GM21360 (cell line): ENCODE results near the gene ULK3.
A peak's percentile ranks its signal among the peaks of the same experiment; 100 is the strongest.

ENCODE experiments used
- ATAC-seq: cut with Tn5 transposase; IDR thresholded peaks from one replicate; pipeline ENCODE4 v1.9.1; 2021; ENCODE audit warnings: mild to moderate bottlenecking, moderate library complexity; ENCODE audit not compliant: unreplicated experiment

ULK3 gene

DNA sequence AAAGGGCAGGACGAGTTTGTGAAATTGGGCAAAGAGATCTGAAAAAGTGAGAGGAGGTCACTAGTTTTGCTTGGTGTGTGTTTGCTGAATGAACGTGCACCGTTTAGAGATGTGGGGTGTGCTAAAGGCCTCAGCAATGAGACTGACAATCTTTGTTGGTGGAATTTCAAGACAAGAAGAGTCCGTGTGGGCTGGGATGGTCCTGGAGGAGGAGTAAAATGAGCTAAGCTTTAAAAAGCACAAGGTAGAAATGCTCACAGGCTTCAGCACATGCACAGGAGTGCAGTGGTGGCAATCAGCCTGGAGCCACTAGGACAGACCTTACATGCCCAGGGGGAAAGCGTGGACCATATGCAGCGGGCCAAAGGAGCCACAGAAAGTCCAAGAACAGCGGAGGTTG is 18.0 kb downstream of the ULK3 start:
- no peak for ATAC-seq

GRCh38 chr15:74823324-74823723 is 19.6 kb downstream of the ULK3 start:
- ATAC-seq, result no peak

- ATAC-seq, result no peak
Measured at GRCh38 chr15:74822233-74822632, 20.7 kb downstream of the ULK3 start.

- ATAC-seq, result no peak
Measured at GRCh38 chr15:74821790-74822158, 21.2 kb downstream of the ULK3 start.

DNA sequence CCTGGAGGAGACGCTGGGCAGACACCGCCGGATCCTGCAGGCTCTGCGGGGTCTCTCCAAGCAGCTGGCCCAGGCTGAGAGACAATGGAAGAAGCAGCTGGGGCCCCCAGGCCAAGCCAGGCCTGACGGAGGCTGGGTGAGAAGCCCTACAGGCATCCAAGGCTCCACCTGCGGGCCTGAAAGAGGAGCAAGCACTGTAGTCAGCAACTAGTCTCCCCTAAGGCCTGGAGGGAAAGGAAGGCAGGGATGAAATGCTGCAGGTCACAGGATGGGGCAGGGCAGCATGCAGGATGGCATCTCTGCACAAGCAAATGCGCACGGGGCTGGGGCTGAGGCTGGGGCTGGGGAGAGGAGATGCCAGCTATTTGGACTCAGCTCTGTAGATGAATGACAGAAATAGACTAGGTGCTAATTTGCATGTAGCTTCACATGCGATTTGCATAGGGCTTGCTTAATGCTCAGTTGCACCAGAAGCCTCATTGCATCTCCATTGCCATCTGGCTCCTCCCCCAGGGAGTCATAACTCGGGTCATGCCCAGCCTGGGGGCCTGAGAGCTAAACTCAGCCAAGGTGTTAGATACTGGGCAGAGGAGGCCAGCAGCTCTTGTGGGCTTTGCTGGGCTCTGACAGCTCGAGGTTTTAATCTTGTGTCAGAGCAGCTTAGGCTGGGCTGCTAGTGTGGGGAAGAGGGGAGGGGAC is 21.7 kb downstream of the ULK3 start:
- ATAC-seq, result peak; percentile 70

GRCh38 chr15:74820056-74820455 is 22.9 kb downstream of the ULK3 start:
- no peak for ATAC-seq

DNA sequence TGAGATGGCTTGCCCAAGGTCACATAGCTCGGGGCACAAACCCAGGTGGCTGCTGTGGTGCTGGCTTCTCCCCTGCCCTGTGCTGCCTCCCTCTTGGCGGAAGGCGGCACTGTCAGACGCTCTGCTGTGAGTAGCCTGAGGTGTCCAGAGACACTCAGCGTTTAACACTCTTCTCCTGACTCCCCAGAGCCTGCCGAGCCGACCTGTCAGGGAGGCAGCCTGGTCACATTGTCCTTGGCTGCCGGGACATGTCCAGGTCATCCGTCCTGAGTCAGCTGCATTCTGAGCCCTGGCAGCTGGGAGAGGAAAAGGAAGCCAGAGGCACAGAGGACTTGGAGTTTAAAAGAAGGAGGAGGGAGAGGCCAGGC is 25.6 kb downstream of the ULK3 start:
- ATAC-seq, result no peak

DNA sequence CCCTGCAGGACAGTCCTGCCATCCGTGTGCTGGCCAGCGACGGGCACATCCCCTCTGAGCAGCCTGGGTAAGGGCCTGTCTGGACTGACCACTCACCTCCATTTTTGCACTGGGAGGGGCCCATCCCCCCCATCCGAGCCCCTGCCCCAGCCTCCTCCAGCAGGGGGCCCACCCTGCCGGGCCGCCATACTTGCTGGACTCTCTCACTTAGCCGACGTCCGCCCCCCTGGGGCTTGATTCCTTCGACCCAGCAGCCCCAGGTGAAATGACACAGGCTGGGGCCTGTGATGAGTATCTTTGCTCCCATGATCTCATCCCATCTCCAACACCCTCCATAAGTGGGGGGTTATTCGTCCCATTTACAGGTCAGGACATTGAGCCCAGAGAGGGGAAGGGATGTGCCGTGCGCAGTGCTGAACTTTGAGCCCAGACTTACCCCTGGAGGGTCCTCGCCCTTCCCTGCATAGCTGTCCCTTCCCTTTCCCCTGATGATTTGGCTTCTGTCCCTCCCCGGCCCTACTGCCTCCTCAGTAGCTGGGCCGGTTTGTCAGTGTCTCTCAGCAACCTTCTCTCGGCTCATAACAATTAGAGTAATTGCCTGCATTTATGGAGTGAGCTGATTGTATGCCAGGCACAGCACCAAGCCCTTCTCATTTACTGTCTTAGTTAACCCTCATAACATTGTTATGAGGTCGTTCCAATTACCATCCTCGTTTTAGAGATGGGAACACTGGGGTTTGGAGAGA is 26.2 kb downstream of the ULK3 start:
- ATAC-seq, result no peak

DNA sequence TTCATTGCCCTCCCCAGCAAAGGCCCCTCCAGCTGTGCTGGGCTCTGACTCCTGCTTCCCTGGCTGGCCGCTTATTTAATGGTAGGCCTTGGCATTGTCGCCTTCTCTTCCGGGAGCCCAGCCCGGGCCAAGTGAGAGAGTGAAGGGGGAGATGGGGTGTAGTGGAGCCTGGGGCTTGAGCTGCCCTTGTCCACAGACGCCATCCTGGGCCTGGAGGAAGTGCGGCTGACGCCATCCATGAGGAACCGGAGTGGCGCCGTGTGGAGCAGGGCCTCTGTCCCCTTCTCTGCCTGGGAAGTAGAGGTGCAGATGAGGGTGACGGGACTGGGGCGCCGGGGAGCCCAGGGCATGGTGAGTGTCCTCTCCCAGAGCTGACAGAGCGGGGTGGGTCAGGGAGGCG is 27.0 kb downstream of the ULK3 start:
- no peak for ATAC-seq

GRCh38 chr15:74815121-74815934 is 27.6 kb downstream of the ULK3 start:
- ATAC-seq, result no peak

DNA sequence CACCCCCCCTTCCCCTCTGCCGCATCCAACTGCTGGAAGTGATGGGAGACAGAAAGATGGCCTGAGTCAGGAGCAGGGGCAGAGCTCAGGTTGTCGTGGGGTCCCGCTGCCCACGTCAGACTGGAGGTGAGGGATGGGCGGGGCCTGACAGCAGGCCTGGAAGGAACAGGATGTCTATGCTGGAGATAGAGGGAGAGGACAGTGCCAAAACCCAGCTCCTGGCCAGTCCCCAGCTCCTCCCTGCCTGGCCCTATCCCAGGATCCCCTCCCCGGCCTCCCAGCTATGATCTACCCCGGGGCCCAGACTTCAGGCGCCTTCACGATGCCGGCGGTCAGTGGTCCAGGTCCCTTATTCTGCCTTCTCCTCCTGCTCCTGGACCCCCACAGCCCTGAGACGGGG is 30.4 kb downstream of the ULK3 start, which contains the start of gene LMAN1L:
LMAN1L (plus strand) TSS at position 303 of the 400 bp plus-strand sequence; CDS start at position 323, 20 bp downstream.
- ATAC-seq, result no peak

DNA sequence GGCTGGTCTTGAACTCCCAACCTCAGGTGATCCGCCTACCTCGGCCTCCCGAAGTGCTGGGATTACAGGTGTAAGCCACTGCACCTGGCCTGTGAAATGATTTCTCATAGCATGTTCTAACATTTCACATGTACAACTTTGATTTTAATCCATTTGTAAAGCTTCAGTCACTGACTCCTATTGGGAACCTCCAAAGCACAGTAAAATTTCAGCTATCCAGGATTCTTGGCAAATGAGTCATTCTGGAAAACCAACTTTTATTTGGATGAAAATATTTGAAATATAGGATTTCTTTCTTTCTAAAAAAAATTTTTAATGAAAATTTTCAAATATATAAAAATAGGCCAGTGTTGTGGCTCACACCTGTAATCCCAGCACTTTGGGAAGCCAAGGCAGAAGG is 33.0 kb downstream of the ULK3 start:
- no peak for ATAC-seq

DNA sequence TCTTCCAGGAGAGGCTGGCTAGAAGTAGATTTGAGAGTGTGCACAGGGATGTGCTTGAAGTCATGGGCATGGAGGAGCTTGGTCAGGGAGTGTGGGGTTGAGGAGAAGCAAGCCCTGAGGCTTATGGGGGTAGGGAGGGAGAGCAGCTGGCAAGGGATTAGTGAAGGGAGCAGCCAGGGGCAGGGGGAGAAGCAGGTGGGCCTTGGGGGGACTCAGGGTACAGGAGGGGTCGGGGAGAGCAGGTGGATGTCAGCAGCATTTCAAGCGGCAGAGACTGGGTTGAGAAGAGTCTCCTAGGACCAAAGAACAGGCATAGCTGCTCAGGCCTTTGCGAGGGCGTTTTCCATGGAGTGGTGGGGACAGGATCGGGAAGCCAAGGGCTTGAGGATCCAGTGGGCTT is 33.7 kb downstream of the ULK3 start:
- no peak for ATAC-seq

DNA sequence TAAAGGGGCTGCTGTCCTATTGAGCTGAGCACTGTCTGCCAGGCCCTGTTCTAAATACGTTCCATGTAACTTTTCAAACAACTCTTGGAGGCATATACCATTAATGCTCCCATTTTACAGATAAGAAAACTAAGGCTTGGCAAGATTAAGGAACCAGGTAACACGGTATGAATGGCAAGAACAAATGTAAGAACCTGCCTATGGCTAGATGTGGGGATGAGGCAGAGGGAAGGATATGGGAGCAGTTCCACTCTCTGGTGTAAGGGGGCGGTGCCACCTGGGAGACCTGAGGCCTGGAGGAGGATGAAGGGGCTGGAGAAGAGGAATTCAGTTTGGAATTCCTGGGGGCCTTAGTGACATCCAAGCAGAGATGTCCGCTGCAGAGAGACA is 34.1 kb downstream of the ULK3 start:
- ATAC-seq, result no peak

GRCh38 chr15:74808078-74808839 is 34.7 kb downstream of the ULK3 start:
- no peak for ATAC-seq

GRCh38 chr15:74807282-74807681 is 35.7 kb downstream of the ULK3 start:
- no peak for ATAC-seq

GRCh38 chr15:74804935-74805334 is 38.0 kb downstream of the ULK3 start:
- ATAC-seq, result no peak

DNA sequence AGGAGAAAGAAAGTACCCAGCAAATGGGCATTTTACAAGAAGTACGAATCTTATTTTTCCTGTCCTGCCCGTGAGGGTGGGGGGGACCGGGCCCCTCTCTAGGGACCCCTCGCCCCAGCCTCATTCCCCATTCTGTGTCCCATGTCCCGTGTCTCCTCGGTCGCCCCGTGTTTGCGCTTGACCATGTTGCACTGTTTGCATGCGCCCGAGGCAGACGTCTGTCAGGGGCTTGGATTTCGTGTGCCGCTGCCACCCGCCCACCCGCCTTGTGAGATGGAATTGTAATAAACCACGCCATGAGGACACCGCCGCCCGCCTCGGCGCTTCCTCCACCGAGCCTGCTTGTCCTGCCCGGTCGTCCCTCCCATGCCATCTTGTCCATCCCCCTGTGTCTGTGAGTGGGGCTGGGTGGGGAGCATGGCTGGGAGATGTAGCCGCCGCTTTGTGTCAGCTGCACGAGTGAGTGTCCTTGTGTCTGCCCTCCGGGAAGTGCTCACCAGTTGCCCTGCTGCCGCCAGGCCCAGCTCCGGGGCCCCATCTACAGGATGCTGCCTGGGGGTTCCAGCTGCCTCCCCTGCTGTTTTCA is 40.0 kb downstream of the ULK3 start:
- no peak for ATAC-seq

DNA sequence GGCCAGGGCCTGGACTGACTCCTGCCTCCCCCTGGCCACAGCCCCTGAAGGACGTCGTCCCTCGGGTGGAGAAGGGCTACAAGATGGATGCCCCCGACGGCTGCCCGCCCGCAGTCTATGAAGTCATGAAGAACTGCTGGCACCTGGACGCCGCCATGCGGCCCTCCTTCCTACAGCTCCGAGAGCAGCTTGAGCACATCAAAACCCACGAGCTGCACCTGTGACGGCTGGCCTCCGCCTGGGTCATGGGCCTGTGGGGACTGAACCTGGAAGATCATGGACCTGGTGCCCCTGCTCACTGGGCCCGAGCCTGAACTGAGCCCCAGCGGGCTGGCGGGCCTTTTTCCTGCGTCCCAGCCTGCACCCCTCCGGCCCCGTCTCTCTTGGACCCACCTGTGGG is 40.7 kb downstream of the ULK3 start:
- no peak for ATAC-seq

GRCh38 chr15:74801311-74801997 is 41.5 kb downstream of the ULK3 start:
- ATAC-seq, result no peak
